NCI-H748 (cell line): ENCODE results near the gene FOCAD.

ENCODE experiments used
- DNase-seq: peaks from one replicate; lab custom pipeline; 2025; ENCODE audit not compliant: unreplicated experiment; lab: John Stamatoyannopoulos, UW

The FOCAD gene

DNA sequence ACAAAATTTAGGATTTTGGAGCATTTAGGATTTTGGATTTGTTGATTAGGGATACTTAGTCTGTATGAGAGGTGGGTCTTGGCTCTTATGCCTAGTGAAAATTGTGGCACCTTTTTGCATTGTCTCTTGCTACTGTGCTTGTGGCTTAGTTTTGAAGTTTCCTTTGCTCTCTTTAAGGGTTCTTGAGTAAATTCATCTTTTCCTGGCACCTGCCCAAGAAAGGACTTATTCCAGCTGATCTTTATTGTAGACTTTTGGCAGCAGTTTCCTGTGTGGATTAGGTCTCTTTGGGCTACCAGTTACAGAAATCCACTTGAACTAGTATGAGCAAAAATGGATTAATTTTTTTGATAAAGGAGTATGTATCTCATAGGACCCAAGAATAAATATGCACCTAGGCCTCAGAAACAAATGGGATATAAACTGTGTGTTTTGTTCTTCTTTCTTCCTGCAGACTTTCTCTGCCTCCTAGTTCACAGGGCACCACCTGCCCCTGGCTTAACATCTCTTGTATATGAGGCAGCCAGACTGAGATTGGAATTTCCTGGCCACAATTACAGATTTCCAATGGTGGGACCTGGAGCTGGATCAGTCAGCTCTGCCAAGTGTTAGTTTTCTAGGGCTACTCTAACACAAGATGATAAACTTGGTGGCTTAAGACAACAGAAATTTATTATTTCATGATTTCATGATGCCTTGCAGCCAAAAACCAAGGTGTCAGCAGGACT lies 44.6 kb downstream of the FOCAD start:
- DNase-seq = no peak

DNA sequence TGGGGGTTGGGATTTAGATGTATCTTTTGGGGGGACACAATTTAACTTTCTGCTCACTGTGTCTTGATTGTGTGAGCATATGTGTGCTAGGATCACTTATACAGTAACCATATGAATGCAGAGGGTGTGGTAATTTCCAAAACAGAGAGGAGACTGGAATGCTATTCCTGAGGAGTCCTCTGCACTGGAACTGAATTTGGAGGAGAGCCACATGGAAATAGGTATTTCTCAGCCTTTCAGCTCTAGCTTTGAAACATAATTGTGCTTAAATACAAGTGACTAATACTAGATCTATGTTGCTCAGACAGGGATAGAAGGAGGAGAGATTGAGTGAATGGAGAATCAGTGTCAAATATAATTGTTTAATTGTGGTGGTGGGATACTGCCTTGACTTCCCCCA lies 45.5 kb downstream of the FOCAD start:
- no peak for DNase-seq

DNA sequence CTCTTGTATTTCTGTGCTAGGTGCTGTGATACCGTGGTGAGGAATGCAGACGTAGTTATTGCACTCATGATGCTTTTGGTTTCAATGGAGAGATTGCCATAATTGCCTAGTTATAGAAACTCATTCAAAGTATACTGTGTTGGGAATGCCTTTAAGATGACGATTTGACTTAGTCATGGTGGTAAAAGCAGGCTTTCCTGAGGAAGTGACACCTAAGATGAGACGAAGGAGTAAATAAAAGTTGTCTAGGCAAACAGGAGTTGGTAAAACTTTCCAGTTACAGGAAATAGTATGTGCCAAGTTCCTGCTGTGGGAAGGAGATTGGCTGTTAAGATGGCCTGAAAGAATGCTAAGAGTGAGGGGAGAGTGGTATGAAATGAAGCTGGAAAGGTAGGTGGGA lies 48.1 kb downstream of the FOCAD start:
- DNase-seq = no peak

DNA sequence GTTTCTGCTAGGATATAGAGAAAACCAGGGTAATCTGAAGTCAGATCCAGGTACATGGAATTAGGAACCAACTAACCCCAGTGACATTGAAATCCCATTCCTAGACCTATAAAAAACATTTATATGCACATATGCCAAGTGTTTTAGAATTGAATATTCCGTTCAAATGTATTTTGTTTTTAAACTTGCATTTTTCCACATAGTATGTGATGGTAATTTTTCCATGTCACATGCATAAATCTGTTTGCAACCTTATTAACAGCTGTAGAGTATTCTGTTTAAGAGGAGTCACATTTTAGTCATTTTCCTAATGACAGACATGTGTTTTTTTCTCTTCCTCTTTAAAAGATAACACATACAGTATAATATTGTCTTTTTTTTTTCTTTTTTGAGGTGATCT lies 50.2 kb downstream of the FOCAD start:
- DNase-seq = no peak

DNA sequence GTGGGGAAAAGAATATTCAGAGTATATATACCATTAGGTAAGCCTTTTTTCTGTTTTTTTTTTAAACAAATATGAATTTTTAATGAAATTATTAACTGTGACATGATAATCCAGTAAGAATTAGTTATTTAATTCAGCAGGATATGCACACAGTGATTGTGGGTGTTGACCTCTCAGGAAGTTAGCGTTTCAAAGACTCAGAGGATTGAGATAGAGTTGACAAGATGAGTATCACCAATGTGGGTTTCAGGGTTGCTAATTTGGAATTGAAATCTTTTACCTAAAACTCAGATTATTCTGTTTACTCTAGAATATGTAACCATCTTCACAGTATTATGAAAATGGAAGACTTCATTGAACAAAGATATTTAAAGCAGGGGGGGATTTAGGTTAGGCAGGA lies 56.2 kb downstream of the FOCAD start:
- no peak for DNase-seq

DNA sequence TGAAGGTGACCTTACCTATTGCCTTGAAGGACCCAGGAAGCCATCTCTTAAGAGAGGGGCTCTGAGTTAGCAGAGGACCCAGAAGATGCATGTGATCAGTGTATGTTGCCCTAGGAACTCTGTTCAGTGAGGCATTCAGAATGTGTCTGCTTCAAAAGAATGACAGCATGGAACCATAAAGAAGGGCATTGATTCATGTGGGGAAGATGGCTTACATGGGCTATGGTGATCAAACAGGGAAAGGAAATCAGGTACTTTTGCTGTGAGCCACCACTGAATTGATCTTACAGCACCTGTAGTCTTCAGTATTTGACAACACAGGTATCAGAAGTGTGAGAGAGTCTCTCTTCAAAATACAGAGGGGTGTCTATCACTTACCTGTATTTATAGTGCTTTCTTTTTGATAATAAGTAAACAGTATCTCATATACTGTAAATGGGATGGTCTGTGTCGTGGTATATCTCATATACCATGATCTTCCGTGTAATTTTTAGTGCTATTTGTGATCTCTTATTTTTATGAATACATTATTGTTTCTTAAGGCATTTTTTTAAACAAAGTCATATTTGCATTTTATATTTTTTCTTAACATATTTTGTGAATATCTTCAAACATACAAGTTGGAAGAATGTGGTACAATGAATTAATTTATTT lies 57.0 kb downstream of the FOCAD start:
- DNase-seq = no peak

DNA sequence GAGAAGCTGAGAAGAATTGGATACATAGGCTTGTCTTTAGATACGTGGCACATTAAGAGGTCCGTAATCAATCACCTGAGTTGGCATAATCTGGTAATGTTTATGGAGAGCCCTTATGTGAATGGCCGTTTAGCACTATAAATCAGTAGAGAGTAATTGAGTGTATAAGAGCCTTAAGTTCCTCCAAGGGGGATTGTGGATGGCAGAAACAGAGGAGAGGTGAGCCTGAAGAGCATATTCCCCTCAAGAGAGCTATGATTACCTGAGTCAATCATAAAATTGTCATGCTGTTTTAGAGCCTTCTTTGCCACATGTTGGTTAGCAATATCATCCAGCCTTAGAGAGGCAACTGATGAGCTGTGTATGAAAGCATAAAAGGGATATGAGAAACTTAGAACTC lies 58.8 kb downstream of the FOCAD start:
- no peak for DNase-seq

DNA sequence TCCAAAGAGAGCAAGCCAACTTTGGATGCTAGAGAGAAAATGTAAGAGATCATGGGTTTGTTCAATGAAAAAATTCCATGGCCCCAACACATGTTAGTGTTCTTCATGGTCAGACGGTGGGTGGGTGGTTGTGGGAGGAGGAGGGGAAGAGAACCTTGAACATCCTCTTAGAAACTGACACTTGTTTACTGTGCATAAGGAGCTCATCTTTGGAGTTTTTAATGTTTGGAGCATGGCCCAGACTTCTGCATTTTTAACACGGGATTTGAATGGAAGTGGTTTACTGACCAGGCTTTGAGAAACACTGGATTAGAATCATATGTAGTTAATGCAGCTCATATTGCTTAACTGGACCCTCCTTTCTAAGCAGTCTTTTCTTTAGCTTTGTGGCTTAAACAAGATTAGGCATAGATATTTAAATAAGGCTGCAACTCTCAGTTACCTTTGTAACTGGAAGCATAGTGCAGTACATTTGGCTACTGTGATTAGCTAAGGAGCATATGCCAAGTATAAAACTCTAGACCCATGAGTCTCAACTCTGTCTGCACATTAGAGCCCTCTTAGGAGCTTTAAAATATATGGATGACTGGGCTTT lies 60.1 kb downstream of the FOCAD start:
- no peak for DNase-seq

DNA sequence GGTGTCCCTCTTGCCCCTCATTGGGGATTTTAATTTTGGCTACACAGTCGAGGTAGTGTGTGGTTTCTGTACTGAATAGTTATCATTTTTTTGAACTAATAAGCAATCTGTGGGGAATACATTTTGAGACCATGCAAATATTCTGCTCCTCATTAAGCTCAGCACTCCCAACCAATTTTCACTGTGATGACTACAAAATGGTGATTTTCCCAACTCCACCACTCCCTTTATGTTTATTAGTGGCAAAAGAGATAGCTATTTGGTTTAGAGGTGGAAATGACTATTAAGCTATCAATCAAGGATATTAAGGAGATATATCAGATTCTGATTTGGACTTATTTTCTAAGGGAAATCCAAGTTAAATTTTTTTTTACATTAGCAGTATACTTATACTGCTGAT lies 62.9 kb downstream of the FOCAD start:
- no peak for DNase-seq

DNA sequence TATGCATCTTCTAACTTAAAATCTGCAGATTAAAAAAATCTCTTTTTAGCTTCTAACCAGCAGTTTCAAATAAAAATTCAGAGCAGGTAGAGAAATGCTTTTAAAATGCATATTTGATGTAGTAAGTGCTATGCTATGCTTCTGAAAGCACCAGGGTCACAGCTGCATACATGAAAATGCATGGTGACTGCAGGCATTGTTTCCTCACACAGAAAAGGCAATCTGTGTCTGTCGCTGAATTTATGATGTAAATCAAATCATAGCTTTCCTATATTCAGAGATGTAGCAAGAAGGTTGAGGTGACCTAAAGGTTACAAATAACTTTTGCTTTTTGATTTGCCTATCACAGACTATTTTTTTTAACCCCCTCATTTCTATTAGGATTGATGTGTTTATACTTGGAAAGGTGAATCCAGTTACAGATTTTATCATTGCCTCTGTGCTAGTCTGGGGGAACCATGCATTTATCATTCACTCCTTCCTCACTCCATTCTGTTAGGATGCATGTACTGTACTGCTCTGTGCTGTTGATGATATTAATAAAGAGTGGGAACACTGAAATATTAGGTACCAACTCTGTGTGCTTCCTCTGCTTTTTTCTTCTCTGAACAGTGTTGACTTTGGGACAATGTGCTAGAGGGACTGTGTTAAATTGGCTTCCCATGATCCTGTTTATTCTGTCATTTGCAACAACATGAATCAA lies 65.6 kb downstream of the FOCAD start:
- DNase-seq = peak; percentile 78

DNA sequence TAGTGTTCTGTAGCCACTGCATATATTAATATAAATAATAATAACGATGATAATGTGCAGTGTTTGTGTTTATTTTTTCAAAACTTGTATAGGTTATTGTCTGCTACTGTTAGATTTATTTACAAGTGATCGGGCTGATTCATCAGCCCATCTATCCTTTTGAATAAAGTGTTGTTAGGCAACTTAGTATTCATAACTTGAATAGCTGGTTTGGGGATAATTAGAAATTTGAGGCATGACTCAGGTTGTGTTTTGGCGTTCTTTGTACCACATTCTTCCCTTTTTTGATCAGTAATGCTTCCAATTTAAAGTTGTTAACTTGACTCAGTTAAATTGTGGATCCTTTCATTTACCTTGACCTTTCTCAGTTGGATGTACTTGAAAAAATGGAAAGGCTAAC lies 69.7 kb downstream of the FOCAD start:
- DNase-seq = no peak

DNA sequence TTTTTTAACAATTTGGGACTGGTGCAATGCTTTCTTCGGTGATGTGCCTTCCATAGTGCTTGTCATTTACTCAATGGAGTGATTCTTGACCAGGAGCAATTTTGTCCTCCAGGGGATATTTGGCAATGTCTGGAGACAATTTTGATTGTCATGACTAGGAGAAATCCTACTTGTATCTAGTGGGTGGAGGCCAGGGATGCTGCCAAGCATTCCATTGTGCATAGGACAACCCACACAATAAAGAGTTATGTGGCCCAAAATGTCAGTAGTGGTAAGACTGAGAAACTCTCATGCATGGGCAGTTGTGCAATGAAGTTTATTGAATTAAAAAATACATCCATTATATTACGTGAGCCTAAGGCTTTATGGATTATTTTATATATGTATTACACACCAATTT lies 70.5 kb downstream of the FOCAD start:
- DNase-seq = no peak

DNA sequence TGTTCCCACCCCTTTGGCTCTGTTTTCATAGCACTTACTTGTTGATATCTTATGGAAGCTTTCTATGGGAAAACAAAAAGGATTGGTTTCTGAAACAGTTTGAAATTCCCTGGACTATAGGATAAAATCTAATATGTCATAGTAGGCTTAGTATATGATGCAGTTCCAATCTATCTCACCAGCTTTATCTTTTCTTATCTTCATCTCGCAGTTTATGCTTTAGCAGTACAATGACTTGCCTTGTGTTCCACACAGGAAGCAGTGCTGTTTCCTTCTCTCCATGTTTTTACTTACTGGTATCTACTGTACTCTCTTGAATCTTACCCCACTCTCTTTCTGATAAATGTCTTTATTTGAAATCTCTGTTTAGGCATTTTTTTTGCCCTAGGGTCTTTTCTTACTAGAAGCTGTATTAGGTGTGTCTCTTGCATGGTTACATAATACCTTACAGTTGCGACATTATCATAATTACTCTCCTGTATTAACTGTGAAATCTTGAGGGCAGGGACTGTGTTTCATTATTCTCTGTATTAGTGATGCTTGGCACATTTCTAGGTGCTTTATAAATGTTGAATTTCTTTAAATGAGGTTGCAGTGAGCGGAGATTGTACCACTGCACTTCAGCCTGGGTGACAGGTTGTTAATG lies 76.3 kb downstream of the FOCAD start:
- no peak for DNase-seq

DNA sequence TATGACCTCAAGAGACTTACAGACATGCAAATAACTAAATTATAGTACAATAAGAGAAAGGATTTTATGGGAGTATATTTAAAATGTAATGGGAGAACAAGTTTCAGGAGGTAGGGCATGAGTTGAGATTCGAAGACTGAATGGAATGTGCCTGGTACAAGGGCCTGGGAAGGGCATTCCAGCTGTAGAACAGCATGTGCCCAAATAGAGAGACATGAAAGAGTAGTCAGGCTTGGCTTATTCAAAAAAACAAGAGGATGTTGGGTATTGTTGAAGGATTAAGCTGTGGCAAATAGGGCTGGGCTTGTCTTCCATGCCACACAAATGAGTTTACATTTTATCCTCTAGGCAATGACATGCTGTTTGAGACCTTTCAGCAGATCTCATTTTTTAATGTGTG lies 86.9 kb downstream of the FOCAD start:
- DNase-seq = no peak

DNA sequence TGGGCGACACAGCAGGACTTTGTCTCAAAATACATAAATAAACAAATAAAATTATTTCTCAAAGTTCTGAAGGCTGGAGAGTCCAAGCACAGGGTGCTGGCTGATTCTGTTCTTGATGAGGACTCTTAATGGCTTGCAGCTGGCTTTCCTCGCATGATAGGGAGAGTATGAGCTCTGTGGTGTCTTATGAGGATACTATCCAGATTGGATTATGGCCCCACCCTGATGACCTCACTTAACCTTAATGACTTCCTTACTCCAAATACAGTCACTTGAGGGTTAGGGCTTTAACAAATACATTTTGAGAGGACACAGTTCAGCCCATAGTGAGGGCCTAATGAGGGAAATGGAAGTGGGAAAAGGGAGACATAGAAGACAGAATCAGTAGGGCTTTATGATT lies 87.7 kb downstream of the FOCAD start:
- DNase-seq = no peak

DNA sequence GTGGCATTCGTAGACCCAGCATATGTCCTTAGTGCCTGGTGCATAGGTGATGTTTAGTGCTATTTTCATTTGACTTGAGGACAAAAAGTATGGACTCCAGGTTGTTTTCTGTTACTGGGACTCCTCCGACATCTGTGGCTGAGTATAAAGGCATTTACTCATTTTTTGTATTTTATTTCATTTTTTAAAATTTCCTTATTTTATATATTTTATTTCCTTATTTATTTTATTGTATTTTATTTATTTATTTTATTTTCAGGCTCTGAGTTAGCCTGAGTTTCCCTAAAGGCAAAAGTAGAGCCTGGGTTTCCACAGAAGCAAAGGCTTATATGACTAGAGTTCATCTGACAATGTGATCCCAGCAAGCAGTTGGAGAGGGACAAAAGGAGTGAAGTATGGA lies 91.6 kb downstream of the FOCAD start:
- DNase-seq = no peak

DNA sequence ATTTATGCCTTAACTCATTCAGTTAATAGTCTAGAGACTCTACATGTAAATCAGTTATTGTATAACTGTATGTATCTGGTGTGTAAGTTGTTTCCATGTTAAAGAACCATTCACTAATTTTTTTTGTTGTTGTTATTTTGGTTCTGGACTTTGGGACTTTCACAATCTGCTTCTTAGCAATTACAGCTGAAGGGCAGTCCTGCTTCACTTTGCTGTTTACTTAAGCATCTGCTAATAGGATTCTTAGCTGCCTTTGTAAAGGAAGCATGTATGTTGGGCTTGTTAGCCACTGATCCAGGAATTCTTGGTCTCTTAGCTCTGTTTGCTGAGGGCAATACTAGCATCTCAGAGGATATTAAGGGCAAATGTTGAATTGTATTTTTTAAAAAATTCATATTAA lies 97.0 kb downstream of the FOCAD start:
- DNase-seq = peak; percentile 26

DNA sequence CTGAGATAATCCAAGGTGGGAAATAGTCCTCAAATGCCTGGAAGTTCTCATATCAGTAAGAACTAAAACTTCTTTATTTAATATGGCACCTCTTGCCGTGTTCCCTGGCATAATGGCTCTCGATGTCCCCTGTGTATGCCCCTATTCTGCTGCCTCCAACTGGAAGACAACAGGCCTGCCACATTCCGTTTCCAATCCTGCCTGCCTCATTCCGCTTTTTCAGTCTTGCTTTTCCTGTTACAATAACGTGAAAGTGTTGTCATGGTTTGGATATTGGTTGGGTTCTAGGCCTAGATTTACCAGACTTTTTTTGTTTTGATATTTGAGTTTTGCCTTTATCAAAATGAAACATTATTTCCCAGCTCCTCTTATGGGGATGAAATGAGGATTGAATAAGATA lies 98.2 kb downstream of the FOCAD start:
- no peak for DNase-seq

DNA sequence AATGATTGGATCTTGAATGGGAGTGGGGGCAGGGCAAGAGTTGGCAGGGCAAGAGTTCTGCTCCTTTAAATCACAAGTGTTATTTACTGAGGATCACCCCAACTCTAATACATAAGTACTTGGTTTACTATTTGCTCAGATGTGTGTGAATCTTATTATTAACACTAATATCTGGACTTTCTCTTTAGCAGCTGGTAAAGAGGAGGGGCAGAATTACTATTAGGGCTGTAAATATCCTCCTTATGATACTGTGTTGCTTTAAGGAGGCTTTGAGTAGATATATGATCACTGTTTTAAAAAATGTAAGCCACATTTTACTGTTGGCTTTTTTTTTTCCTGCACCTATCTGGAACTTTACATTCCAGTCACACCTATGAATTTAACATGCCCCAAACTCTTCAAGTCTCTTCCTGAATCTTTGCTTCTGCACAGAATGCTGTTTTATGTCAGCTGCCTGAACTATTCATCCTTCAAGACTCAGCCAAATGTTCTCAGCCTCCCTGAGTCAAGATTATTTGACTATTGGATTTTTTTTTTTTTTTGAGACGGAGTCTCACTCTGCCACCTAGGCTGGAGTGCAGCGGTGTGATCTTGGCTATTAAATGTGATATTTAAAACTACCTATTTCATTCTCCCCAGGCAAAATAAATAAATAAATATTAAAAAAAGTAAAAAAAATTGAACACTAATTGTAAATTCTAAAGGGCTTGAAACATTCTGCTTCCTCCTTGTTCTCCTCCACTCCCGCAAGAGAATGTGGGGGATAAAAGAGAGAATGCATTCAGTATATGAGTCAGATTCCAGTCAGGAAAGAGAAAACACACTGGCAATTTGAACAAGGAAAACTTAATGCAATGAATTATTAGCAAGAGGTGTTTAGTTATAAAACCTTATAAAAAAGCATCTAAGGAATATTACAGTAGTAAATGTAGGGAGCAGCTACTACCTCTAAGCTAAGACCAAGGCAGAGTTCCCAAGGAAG lies 99.3 kb downstream of the FOCAD start:
- no peak for DNase-seq

DNA sequence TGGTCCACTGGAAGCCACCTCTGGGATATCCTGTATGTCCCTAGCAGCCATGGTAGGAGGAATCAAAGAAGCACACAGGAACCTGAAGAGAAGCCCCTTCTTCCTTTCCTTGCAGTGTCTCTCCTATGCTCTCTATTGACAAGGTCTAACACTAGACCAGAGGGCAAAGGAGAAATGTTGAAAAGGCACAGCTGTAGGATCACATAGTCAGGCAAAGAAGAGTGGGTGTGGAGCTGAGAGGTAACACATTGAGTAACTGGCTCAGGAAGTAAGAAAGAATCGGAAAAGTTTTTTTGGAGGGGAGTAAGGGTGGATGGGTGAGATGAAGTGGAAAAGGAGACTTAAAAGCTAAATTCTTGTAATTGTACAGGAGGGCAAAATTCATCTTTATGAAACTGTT lies 100.1 kb downstream of the FOCAD start:
- DNase-seq = no peak
